Type B pancreatic cell (in vitro differentiated cells): ENCODE data around the gene RAN. TPM values are rescaled to one million over a fixed set of nuclear protein-coding genes. Genes with fewer than 3 reads are reported as not detected.
A peak's percentile ranks its signal among the peaks of the same experiment; 100 is the strongest.

Experiments used
- DNase-seq: peaks from one replicate; pipeline ENCODE4 v3.0.0; 2021; ENCODE audit warnings: mixed read lengths; ENCODE audit not compliant: unreplicated experiment; ENCODE audit errors: extremely low spot score
- H3K27ac Mint-ChIP-seq: 2 replicates; pipeline ENCODE4 v1.8.0; 2021; ENCODE audit warnings: mild to moderate bottlenecking, mixed read lengths
- H3K27me3 Mint-ChIP-seq: 2 replicates; pipeline ENCODE4 v1.8.0; 2021; ENCODE audit warnings: mixed read lengths
- H3K36me3 Mint-ChIP-seq: 2 replicates; pipeline ENCODE4 v1.8.0; 2021; ENCODE audit warnings: mixed read lengths
- H3K4me1 Mint-ChIP-seq: one replicate; pipeline ENCODE4 v1.8.0; 2021; ENCODE audit warnings: mixed read lengths; ENCODE audit not compliant: unreplicated experiment
- H3K4me3 Mint-ChIP-seq: 2 replicates; pipeline ENCODE4 v1.8.0; 2021; ENCODE audit warnings: mild to moderate bottlenecking, mixed read lengths
- H3K9me3 Mint-ChIP-seq: 2 replicates; pipeline ENCODE4 v1.8.0; 2021; ENCODE audit warnings: mixed read lengths
- total RNA-seq: library from RNA; stranded (reverse); gene quantifications from 2 replicates; pipeline ENCODE4 v1.2.1, GENCODE V29; 2021; ENCODE audit warnings: low replicate concordance
- TF ChIP-seq, protein P1 (sequence below): fragments of 200-600 bp; sonication (generic); conservative IDR thresholded peaks from 2 replicates; pipeline ENCODE4 v1.5.0; 2021; ENCODE audit warnings: antibody characterized with exemption, mild to moderate bottlenecking

Gene RAN
- total RNA-seq, 1 donor from 2014 or later: 984 TPM

DNA sequence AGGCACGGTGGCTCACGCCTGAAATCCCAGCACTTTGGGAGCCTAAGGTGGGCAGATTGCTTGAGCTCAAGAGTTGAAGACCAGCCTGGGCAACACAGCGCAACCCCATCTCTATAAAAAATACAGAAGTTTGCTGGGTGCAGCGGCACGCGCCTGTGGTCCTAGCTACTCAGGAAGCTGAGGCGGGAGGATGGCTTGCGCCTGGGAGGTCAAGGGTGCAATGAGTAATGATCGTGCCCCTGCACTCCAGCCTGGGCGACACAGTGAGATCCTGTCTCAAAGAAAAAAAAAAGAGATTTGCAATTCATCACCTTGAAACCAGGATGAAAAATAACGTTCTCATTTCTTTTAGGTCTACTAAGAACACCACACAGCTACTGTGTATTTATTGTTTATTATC is 36.9 kb upstream of the RAN start:
- Mint-ChIP-seq H3K4me1 (peaks cover 47% of the 10 kb centered on the region), H3K27me3 (peaks cover 6% of the 10 kb centered on the region), H3K9me3 (no peaks in the 10 kb centered on the region), H3K27ac (no peak overlapping the region), H3K4me3 (no peak overlapping the region), H3K36me3 (no peaks in the 10 kb centered on the region)
- DNase-seq: no peak
- TF ChIP-seq, protein P1, sequence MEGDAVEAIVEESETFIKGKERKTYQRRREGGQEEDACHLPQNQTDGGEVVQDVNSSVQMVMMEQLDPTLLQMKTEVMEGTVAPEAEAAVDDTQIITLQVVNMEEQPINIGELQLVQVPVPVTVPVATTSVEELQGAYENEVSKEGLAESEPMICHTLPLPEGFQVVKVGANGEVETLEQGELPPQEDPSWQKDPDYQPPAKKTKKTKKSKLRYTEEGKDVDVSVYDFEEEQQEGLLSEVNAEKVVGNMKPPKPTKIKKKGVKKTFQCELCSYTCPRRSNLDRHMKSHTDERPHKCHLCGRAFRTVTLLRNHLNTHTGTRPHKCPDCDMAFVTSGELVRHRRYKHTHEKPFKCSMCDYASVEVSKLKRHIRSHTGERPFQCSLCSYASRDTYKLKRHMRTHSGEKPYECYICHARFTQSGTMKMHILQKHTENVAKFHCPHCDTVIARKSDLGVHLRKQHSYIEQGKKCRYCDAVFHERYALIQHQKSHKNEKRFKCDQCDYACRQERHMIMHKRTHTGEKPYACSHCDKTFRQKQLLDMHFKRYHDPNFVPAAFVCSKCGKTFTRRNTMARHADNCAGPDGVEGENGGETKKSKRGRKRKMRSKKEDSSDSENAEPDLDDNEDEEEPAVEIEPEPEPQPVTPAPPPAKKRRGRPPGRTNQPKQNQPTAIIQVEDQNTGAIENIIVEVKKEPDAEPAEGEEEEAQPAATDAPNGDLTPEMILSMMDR: no peak

DNA sequence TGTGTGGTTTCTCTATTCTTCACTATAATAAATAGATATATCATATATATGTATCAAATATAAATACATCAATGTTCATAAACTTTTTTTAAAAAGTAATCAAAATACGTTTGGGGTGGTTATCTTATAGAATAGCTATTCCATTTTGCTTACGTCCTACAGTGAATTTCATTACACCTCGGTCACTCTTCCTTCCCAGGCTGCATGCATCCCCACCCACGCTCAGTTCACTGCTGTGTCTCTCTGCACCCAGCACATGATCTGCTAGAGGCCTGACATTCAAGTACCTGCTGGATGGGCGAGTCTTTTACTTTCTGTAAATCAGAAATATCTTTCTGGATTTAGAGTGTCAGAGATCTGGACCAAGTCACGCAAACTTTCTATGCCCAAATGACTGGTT is 36.4 kb upstream of the RAN start:
- peaks cover 46% of the 10 kb centered on the region for H3K4me1 Mint-ChIP-seq
- H3K9me3 Mint-ChIP-seq: no peaks in the 10 kb centered on the region
- H3K27ac Mint-ChIP-seq: no peak overlapping the region
- no peak overlapping the region for H3K4me3 Mint-ChIP-seq
- TF ChIP-seq, protein P1: no peak
- no peaks in the 10 kb centered on the region for H3K36me3 Mint-ChIP-seq
- H3K27me3 Mint-ChIP-seq: peaks cover 6% of the 10 kb centered on the region
- DNase-seq: no peak

DNA sequence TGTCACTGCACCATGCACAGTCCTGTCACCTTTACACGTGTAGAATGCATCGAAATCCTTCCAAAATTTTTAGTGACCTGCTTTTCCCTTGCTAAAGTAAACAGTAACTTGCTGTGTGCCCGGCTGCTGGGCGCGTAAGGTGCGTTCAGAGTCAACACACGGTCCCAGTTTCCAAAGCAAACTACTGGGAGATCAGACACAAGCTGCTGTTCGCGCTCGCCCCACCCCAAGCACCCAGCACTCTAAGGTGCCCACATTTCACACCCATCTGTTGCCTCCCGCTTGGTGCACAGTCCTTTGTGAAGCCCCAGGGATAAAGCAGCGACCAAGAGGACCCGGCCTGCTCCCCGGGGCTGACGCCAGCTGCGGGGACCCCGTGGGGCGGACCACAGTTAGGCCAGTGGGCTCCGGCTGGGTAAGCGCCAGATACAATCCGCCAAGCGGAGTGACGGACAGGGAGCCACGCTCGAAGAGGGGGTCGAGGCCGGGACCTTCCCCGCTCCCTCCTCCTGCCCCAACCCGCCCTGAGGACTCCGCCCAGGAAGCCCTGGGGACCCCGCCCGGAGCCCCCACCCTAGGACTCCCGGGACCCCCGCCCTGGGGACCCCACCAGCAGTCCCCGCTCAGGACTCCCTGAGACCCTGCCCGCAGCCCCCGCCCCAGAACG is 33.4 kb upstream of the RAN start:
- Mint-ChIP-seq H3K27ac (peak overlapping the region; percentile 81), H3K9me3 (no peaks in the 10 kb centered on the region), H3K27me3 (peaks cover 6% of the 10 kb centered on the region), H3K4me3 (peak overlapping the region; percentile 87), H3K36me3 (no peaks in the 10 kb centered on the region), H3K4me1 (peaks cover 34% of the 10 kb centered on the region)
- DNase-seq: no peak
- TF ChIP-seq, protein P1: no peak

DNA sequence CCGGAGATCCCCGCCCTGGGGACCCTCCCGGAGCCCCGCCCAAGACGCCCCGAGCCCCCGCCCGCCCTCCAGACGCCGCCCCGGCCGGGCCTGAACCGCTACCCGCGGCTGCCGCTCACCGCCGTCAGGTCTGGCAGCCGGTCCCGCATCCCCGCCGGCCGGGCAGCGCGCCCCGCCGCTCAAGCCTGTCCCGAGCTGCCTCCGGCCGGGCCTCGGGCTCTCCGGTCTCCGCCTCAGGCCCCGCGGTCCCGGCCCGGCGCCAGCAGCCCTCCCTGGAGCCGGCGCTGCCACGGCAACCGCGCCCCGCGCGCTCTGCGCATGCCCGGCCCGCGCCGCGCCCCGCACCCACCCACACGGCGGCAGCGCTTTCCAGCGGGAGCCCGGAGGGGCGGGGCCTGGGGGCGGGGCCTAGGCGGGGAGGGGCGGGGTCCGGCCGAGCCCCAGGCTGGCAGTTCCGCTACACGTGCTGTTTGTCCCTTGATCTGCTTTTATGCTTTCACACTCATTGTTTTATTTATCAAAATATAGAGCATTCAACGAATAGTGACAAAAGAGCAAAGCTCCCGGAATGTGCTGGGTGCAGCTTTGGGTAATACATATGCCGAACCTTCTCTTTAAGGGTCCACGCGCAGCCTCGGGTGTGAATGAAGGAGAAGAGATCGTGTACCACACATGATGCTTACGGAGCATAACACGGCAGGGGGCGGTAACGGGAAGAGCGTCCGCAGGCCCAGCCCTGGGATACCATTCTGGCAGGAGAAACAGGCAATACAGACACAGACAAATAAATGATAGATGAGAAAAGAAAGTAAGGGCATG is 32.7 kb upstream of the RAN start, which contains the start of gene STX2:
Gene STX2, minus strand, starts transcription at position 300 of the 819 bp plus-strand sequence. Its CDS starts 151 bp downstream, at position 149.
- TF ChIP-seq, protein P1: peak; percentile 44
- Mint-ChIP-seq H3K36me3 (no peaks in the 10 kb centered on the region), H3K27me3 (peaks cover 6% of the 10 kb centered on the region), H3K4me1 (peaks cover 30% of the 10 kb centered on the region), H3K9me3 (no peaks in the 10 kb centered on the region), H3K4me3 (peak within 1 kb of the TSS; percentile 87), H3K27ac (peak within 1 kb of the TSS; percentile 81)
- DNase-seq: peak; percentile 93

DNA sequence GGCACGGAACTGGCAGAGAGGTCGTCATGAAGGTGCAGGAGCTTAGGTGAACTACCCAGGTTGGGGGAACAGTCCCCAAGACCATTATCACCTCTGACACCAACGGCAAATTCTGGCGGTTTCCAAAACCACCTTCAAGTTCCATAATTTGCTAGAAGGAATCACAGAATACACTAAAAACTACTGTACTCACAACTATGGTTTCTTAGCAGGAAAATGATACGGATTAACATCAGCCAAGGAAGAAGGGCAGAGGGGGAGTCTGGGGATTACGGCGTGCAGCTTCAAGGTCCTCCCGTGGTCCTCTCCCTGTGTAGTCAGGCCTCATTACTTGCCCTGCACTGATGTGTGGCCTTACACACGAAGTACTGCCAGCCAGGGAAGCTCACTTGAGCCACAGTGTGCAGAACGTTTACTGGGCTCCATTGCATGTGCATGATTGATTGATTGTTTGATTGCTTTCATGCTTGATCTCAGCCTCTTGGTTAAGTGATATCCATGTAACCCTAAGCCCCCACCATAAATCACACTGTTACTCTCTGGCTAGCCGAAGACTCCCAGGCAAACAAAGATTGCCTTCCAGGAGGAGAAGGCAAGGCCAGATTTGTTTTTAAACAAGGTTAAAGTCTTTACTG is 32.0 kb upstream of the RAN start:
- Mint-ChIP-seq H3K27ac (peak overlapping the region; percentile 26), H3K4me3 (peak overlapping the region; percentile 78), H3K4me1 (peaks cover 30% of the 10 kb centered on the region), H3K27me3 (peaks cover 6% of the 10 kb centered on the region), H3K36me3 (no peaks in the 10 kb centered on the region), H3K9me3 (peaks cover 2% of the 10 kb centered on the region)
- DNase-seq: no peak
- TF ChIP-seq, protein P1: peak; percentile 5
